ENCODE data around the gene ERN1.

The ERN1 gene

DNA sequence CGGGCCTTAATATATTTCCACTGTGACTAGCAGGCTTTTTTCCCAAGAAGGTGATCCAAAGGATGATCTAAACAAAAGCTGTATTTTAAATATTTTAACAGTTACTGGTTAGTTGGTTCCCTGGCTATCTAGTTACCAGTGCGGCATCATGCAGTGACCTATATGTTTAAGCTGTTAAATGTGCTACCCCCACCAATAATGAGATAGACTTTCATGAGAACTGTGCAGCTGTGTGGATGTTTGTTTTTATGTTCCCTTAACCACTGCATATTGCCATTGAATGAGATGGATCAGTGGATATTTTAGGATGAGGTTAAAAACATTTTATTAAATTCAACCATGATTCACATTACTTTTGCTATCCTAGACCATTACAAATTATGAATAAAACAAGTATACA is 16.9 kb downstream of the ERN1 start:
- DNase-seq (ENCODE audit: low read depth in 2 of 3, low spot score in 2 of 3), result no peak

DNA sequence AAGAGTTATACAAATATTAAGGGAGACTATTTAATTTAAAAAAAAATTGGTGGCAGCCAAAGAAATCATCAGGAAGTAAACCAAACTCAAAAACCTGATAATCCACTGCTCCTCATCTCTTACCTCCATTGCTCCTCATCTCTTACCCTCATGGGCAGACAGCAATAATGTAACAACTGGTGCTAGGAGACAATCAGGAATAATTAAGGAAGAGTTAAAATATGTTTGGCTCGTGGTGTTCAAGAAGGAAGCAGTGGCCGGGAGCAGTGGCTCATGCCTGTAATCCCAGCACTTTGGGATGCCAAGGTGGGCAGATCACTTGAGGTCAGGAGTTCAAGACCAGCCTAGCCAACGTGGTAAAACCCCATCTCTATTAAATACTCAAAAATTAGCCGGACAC is 18.1 kb downstream of the ERN1 start:
- DNase-seq (ENCODE audit: low read depth in 2 of 3, low spot score in 2 of 3), result no peak

DNA sequence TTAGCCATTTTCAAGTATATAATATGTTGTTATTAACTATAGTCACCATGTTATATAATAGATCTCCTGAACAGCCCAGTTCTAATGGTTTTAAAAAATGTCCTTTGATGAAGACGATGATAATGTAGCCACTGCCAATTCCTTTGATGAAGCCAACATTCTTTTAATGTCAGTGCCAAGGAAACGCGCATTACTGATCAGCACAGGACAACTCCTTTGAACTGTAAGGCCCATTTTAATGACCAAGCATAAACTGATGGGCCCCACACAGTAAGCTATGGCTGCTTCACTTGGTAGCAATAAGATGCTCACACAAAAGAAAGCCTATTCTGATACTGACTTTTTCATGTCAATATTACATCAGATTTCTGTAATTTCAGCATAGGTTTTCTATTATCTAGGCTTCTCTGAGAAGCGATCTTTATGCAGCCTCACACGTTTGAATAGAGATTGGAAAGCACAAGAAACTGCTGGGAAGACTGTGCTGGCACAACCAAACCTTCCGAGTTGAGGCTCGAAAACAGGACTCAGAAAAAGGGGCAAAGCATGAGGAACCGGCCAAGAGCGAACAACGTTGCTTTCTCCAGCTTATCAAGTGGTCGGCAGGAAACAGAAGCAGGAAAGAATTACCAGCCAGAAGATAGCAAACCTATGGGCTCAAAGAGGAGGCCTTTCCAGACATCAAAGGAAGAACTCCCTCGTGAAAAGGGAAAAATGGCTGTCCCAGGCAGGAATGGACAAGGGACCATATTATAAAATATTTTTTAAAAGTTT is 19.4 kb downstream of the ERN1 start:
- no peak for DNase-seq (ENCODE audit: low read depth in 2 of 3, low spot score in 2 of 3)

DNA sequence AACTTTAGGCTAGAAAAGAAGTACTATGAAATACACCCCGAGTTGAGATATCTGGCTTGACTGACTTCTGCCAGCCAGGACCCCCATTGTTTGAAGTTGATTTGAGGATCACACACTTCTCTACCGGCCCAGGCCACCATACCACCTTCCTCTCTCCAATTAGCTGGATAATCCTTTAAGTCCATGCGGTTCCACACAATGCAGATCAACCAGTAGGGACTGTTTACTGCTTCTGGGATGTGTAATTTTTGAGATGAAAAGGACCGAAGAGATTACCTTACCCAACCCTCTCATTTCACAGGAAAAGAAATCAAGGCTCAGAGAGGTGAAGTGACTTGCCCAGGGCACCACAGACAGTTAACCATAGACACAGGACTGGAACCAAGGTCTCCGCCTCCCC is 20.5 kb downstream of the ERN1 start:
- DNase-seq (ENCODE audit: low read depth in 2 of 3, low spot score in 2 of 3), result no peak

DNA sequence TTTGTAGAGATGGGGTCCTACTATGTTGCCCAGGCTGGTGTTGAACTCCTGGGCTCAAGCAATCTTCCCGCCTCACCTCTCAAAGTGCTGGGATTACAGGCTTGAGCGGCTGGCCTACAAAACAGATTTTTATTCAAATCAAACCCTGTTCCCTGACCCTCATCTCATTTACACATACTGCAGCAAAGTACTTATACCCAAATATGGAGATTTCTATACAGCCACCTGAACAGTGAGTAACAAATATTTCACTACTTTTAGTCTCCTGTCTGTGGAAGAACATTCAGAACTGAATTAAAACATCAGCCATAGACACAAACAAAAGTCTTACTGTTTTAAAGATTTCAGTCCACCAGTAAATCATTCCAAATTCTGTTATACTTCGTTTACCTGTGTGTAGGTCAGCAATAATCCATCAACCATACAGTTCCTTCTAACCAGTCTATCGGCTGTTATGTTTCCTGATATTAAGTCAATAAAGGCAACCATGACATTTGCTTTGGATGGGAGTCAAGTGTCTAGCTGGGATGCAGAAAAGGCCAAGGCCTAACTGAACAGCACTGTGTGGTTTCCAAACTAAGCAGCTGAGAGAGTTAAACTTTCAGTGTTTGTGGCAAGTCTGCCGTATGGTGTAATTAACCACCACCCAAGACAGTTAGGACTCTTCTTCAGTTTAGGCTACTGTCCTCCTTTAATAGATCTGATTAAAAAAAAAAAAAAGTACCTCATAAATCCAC is 22.3 kb downstream of the ERN1 start:
- no peak for DNase-seq (ENCODE audit: low read depth in 2 of 3, low spot score in 2 of 3)

DNA sequence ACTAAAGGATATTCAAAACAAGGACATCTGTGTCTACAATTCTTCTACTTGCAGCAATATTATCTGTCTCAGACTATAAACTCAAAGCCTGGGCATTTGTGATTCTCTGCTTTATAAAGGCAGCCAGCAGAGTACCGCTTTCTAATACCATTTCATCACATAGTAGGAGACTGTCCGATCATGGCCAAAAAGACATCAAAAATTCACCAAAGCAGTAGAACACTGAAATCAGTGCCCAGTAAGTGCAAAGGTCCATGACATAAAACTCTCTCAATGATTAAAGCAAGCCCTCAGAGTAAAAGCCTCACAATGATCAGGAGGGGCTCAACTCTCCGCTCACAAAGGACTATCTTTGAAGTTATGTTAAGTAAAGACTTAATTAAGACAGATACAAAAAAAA is 23.0 kb downstream of the ERN1 start:
- DNase-seq (ENCODE audit: low read depth in 2 of 3, low spot score in 2 of 3), result no peak

DNA sequence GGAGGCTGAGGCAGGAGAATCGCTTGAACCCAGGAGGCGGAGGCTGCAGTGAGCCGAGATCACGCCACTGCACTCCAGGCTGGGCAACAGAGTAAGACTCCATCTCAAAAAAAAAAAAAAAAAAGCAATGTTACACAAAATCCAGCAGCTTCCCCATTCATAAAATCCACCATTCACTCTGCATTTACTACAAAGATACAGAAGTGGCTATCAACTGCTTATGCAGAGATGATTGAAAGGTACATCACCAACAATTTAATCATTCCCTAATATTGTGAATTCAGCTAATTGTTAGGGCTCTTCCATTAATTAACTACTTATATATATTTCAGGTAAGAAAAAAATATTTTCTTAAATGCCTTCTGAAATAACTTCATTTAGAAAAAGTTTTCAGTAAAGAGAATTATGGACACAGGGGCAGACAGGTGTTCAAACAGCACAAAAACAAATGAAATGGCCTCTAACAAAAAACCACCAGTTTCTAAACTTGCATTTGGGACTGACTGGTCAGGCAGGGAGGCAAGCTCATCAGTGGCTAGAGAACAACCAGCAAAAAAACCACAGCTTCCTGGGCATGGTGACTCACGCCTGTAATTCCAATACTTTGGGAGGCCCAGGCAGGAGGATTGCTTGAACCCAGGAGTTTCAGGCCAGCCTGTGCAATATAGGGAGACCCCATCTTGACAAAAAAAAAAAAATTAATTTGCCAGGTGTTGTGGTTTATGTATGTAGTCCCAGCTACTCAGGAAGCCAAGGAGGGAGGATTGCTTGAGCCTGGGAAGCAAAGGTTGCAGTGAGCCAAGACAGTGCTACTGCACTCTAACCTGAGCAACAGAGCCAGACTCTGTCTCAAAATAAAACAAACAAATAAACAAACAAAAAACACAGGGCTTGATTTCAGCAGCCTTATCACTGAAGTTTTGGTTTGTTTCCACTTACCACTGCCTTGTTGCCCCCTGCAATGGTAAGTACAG is 26.3 kb downstream of the ERN1 start:
- no peak for DNase-seq (ENCODE audit: low read depth in 2 of 3, low spot score in 2 of 3)

DNA sequence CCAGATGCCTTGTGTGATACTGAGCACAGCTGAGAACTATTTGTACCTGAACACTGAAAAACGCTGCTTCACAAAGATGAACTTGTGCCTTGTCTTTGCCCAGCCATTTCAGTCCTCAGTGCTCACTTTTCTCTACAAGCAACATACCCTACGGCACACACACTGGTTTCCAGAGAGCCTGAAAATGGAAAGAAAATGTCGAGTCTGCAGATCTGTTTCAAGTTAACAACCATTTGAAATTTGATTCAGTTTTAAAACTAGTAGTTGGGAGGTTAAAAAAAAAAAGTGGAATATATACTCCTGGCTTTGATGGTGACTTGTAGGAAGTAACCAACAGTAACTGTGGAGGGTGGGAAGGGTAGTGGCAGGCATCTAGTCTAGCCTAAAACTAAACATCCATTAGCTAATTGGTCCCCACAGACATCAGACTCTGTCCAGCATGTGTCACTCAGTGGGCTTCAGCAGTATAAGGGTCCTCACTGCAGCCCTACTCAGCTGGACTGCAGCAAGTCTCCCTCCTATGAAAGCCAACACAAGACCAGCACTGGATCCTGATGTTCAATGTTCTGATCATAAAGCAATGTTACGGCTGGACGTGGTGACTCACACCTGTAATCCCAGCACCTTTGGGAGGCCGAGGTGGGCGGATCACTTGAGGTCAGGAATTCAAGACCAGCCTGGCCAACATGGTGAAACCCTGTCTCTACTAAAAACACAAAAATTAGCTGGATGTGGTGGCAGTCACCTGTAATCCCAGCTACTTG is 27.1 kb downstream of the ERN1 start:
- DNase-seq (ENCODE audit: low read depth in 2 of 3, low spot score in 2 of 3), result no peak

DNA sequence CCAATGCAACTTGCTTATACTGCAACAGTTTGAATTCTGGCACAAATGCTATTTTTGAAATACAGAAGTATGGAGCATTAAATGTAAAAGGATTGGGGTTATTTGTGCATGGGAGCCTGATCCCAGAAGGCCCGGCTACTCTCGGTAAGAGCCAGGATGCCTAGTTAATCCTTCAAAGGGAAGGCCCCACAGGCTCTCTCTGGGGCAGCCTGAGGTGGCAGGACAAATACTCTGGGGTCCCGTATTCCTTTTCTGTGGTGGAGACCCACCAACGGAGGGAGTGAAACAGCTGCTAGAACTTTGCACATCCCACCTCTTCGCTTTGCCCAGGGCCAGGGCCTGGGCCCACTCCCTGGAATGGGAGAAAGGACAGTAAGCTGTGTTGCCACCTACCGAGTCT is 30.4 kb downstream of the ERN1 start:
- DNase-seq (ENCODE audit: low read depth in 2 of 3, low spot score in 2 of 3), result no peak

DNA sequence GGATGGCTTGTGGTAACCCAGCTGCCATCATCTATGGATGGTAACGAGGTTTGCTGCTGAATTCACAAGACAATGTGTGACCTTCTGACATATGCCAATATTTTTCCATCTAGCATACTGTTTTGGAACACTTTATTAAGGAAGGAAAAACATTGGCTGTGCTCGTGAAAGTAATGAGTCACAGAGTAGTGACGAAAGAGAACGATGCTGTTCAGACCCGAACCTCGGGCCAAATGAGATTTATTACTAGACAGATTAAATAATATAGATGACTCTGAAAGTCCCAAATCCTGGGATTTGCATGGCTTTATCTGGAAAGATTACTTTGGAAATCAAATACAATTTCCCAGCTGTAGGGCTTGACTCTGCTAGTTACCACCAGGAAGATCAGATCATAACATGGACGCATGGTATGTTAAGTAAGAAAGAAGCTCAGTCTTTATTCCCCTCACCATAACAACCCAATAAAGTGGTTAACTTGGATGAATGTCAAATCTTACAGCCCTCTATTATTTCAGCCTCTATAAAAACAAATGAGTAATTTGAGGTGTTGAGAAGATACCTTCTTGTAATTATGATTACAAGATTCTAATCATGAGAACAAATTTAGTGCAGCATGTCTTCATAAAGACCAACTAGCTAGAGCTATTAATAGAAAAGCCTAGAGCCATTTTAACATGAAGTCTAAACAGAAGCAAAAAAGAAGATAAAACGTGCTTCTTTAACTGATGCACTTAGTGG is 32.6 kb downstream of the ERN1 start:
- no peak for DNase-seq (ENCODE audit: low read depth in 2 of 3, low spot score in 2 of 3)

DNA sequence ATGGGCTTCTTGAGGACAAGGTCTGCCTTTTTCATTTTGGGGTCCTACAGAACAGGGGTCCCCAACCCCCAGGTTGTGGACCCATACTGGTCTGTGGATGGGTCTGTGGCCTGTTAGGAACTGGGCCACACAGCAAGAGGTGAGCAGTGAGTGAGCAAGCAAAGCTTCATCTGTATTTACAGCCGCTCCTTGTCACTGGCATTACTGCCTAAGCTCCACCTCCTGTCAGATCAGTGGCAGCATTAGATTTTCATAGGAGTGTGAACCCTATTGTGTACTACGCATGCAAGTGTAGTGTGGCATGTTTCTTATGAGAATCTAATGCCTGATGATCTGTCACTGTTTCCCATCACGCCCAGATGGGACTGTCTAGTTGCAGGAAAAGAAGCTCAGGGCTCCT is 33.9 kb downstream of the ERN1 start:
- DNase-seq (ENCODE audit: low read depth in 2 of 3, low spot score in 2 of 3), result no peak

DNA sequence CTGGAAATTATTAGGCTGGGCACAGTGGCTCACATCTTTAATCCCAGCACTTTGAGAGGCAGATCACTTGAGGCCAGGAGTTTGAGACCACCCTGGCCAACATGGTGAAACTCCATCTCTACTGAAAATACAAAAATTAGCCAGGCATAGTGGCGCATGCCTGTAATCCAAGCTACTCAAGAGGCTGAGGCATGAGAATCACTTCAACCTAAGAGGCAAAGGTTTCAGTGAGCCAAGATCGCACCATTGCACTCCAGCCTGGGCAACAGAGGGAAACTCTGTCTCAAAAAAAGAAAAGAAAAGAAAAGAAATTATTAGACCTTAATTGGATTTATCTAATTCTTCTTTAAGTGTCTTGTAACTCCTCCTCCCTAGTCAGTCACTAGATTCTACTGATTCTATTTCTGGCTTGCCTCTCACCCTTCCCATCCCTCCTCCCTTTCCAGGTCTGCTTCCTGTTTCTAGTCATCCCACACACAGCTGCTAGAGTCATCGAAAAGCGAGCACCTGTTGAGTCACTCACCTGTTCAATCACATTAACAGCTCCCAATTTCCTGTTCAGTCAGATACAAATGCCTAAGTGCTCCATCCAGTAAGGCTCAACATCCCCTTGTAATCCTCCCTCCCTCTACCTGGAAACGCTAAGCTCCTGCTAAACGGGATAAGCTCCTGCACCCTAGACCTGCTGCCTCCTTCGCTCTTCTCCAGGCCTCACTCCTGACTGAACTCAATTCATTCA is 34.6 kb downstream of the ERN1 start:
- no peak for DNase-seq (ENCODE audit: low read depth in 2 of 3, low spot score in 2 of 3)

DNA sequence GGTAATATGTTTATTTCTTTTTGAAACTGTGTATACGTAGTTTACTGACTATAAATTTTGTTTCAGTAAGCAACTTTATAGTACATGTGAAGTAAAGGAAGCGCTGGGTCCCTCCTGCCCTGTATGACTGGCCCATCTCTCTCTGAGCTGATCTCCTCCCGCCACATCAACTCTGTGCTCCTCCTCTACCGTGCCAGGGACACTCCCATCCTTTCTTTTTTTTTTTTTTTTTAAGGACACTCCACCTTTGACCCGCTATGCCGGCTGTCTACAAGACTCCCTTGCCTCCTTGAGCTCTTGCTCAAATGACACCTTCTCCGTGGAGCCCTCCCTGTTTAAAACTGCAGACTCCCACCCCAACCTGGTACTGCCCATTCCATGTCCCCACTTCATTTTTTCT is 35.5 kb downstream of the ERN1 start:
- DNase-seq (ENCODE audit: low read depth in 2 of 3, low spot score in 2 of 3), result no peak

DNA sequence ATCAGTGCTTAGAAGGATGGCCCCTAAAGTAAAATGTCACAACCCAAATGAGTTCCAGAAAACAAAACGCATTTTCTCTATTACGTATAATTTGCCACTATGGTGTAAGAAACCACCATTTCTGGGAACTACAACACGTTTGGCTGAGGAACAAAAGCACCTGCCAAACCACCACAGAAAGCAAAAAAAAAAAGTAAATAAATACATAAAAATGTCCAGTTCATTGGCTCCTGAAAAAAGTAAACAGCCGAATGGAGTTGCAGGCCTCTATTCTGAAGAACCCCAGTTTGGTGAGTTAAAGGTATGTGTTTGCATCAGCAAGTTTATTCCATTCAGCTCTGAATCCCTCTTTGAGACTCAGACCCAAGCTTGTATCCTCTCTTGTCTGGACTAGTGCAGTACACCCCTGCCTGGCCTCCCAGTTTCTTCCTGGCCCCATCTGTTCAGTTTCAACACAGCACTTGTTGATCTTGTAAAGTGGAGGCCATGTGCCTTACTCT is 36.9 kb downstream of the ERN1 start:
- no peak for DNase-seq (ENCODE audit: low read depth in 2 of 3, low spot score in 2 of 3)

DNA sequence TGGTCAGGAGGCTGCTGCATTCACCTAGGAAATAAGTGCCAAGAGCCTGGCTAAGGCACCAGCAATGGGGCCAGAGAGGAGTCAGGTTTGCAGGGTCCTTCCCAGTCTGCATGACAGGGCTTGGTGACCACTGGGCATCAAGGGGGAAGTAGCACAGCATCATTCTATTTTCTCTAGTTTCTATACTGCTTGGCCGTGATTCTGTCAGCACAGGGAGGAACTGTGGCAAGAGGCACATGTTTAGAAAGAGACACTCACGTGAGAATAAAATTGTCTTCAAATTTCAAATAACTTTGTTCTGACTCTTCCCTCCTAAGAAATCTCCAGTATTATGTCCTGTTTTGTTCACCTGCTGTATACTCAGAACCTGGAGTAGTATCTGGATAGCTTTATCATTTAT is 37.8 kb downstream of the ERN1 start:
- DNase-seq (ENCODE audit: low read depth in 2 of 3, low spot score in 2 of 3), result no peak

DNA sequence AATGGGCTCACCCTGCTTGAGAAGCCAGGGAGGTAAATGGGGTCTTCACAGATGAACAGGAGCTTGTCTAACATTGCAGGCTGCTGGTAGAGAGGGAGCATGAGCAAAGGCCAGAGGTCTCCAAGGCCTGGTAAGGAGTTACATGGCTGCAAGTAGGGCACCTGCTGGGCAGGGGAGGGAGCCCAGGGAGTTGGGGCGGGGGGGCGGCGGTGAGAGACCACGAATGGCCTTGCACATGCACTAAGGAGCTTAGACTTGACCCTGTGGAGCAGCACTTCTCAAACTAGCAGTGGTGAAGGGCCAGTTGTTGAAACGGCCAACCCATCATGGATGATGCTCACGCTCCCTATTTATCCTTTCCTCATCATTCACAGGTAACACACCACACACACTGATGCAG is 38.4 kb downstream of the ERN1 start:
- no peak for DNase-seq (ENCODE audit: low read depth in 2 of 3, low spot score in 2 of 3)

DNA sequence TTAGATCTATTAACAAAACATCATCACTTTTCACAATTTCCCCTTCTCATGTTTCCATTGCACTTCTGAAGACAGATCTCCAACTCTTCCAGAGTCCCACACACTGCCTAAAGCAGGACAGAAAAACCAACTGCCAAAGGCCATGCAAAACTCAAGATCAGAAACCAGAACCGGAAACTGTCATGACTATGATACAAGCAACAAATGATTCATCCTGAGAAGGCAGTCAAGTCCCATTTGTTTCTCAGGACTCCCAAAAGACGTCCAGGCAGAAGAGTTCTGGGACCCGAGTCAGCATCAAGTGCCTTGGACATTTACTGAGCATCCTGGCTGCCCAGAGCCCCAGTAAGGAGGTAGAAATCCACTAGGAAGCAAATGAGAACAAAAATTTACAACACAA is 38.8 kb downstream of the ERN1 start:
- DNase-seq (ENCODE audit: low read depth in 2 of 3, low spot score in 2 of 3), result no peak

DNA sequence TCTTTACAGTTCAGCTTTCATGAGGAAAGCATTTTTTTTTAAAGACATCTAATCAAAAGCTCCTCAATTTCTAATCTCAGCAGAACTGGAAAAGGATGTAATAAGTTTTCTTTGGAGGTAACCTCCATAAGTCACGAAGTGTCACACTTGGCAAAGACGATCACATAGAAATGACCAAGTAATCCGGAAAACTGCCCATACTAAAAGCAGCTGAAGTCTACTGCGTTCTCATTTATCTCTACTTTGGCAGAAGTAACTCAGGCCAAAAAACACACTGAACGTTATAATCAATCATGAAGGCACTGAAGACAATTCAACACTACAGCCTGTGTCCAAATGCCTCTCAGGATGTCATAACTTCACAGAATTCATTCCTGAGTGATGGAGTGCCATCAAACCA is 39.8 kb downstream of the ERN1 start:
- no peak for DNase-seq (ENCODE audit: low read depth in 2 of 3, low spot score in 2 of 3)

DNA sequence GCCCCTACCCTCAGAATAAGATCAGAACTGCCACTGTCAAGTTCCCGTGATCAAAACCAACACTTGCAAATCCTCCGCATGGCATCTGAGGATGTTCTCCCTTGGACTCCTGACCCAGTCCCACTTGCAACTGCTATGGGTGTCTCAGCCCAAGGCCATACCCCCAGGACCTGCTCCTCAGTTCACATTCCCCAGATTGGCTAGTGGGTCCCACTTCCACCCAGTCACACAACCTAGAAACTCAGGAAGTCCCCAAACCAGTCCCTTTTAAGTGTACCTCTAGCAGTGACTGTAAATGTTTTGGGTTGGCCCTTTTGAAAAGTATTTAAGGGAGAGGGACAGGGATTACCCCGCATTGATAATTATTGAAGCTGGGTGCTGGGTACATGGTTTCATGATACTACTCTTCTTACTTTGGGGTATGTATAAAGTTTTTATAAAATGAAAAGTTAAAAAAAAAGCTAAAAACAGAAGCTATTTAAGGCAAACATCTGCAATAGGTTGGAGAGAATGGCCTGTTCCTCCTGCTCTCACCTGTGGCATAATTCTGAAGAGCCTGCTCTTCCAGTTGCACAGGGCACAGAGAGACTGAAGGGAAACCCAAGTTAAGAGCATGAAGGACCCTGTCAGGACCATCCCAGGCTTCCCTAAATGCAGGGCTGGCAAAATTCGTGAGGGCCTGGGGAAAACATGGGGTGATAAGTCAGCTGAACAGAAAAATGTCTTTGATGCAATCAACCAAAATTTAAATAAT is 42.5 kb downstream of the ERN1 start:
- no peak for DNase-seq (ENCODE audit: low read depth in 2 of 3, low spot score in 2 of 3)
